HFF-Myc (cell line): ENCODE measurements around the gene UNC13C.

ENCODE experiments used
- DNase-seq: peaks from one replicate; pipeline ENCODE4 v3.0.0-alpha.2; 2011; ENCODE audit warnings: low read depth; ENCODE audit errors: extremely low read depth
- H3K4me3 ChIP-seq: replicated peaks from 2 replicates; pipeline ENCODE4 v1.5.1; 2011; ENCODE audit warnings: low read depth, mild to moderate bottlenecking, control low read depth, low read length
- CTCF ChIP-seq: IDR thresholded peaks from 2 replicates; pipeline ENCODE4 v1.5.1; 2012; ENCODE audit warnings: mild to moderate bottlenecking, low read depth, low read length, control low read depth; ENCODE audit errors: missing control alignments

UNC13C gene

GRCh38 chr15:53974121-53974520 lies 4.1 kb upstream of the UNC13C start:
- no peak overlapping the region for H3K4me3 ChIP-seq
- TF ChIP-seq CTCF: no peak
- DNase-seq: no peak

GRCh38 chr15:53974813-53975212 lies 3.4 kb upstream of the UNC13C start:
- no peak for TF ChIP-seq CTCF
- DNase-seq: no peak
- no peak overlapping the region for H3K4me3 ChIP-seq

- TF ChIP-seq CTCF: no peak
- DNase-seq: no peak
These were observed 1.3 kb upstream of the UNC13C start for GRCh38 chr15:53976844-53977392.

GRCh38 chr15:53979051-53979788 lies 979 bp downstream of the UNC13C start:
- H3K4me3 ChIP-seq: no peak overlapping the region
- DNase-seq: no peak
- no peak for TF ChIP-seq CTCF

More at GRCh38 chr15:53976844-53977392, 1.3 kb upstream of the UNC13C start:
- H3K4me3 ChIP-seq: no peak overlapping the region

GRCh38 chr15:53980021-53980420 lies 1.8 kb downstream of the UNC13C start:
- TF ChIP-seq CTCF: no peak
- H3K4me3 ChIP-seq: no peak overlapping the region
- no peak for DNase-seq

- no peak overlapping the region for H3K4me3 ChIP-seq
- no peak for TF ChIP-seq CTCF
- DNase-seq: no peak
These were observed 3.9 kb downstream of the UNC13C start for GRCh38 chr15:53982071-53982680.
